Kidney epithelial cell (primary cell): ENCODE data around the gene YBX2. TPM values are rescaled to one million over a fixed set of nuclear protein-coding genes. Genes with fewer than 3 reads are reported as not detected.
"Not testable (repeated sequence)": the region's sequence is repeated elsewhere in the genome, so short reads cannot be mapped to it uniquely, and the experiment has no call there.

Experiments
- DNase-seq: peaks from one replicate; pipeline ENCODE4 v3.0.0-alpha.2; 2010; ENCODE audit warnings: low read depth
- H3K27me3 ChIP-seq: 2 replicates; pipeline ENCODE4 v1.6.0; 2011; ENCODE audit warnings: low read length; ENCODE audit not compliant: control insufficient read depth, insufficient read depth
- H3K36me3 ChIP-seq: 2 replicates; pipeline ENCODE4 v1.5.1; 2011; ENCODE audit warnings: low read length; ENCODE audit not compliant: control insufficient read depth, insufficient read depth
- H3K4me3 ChIP-seq: 2 replicates; pipeline ENCODE4 v1.5.1; 2011; ENCODE audit warnings: low read depth, mild to moderate bottlenecking, control low read depth, low read length
- CTCF ChIP-seq: IDR thresholded peaks from 2 replicates; pipeline ENCODE4 v1.5.1; 2011; ENCODE audit warnings: mild to moderate bottlenecking, moderate library complexity, low read length, control low read depth, inconsistent platforms; ENCODE audit not compliant: insufficient read depth, poor library complexity, severe bottlenecking
- total RNA-seq: library from RNA; depleted of rRNA; stranded (reverse); fragments of >200 nt; gene quantifications from 2 replicates; pipeline ENCODE4 v1.2.3, GENCODE V29; 2015

Gene YBX2
- total RNA-seq, 1 donor from 2014 or later: 0.08 TPM

- H3K4me3 ChIP-seq: no peak overlapping the region
Measured at GRCh38 chr17:7249214-7249613, 45.2 kb downstream of the YBX2 start.

GRCh38 chr17:7248796-7249195 lies 45.6 kb downstream of the YBX2 start:
- TF ChIP-seq CTCF: no peak
- H3K4me3 ChIP-seq: no peak overlapping the region
- DNase-seq: no peak
- no peaks in the 10 kb centered on the region for H3K36me3 ChIP-seq
- no peaks in the 10 kb centered on the region for H3K27me3 ChIP-seq

More at GRCh38 chr17:7249214-7249613, 45.2 kb downstream of the YBX2 start:
- TF ChIP-seq CTCF: no peak
- no peak for DNase-seq
- Histone ChIP-seq H3K36me3 (peaks cover 1% of the 10 kb centered on the region), H3K27me3 (no peaks in the 10 kb centered on the region)

GRCh38 chr17:7246779-7247178 lies 47.7 kb downstream of the YBX2 start:
- no peak for DNase-seq
- no peaks in the 10 kb centered on the region for H3K36me3 ChIP-seq
- TF ChIP-seq CTCF: no peak

GRCh38 chr17:7243838-7244237 lies 50.6 kb downstream of the YBX2 start:
- not testable (repeated sequence) for H3K36me3 ChIP-seq, H3K4me3 ChIP-seq, DNase-seq, H3K27me3 ChIP-seq

More at GRCh38 chr17:7246779-7247178, 47.7 kb downstream of the YBX2 start:
- Histone ChIP-seq H3K27me3 (no peaks in the 10 kb centered on the region), H3K4me3 (no peak overlapping the region)

GRCh38 chr17:7243453-7243729 lies 51.0 kb downstream of the YBX2 start:
- Histone ChIP-seq H3K36me3 (no peaks in the 10 kb centered on the region), H3K4me3 (peak overlapping the region; percentile 89), H3K27me3 (no peaks in the 10 kb centered on the region)
- DNase-seq: no peak
- TF ChIP-seq CTCF: no peak

- no peak for TF ChIP-seq CTCF
- no peak for DNase-seq
- H3K4me3 ChIP-seq: peak overlapping the region; percentile 89
- no peaks in the 10 kb centered on the region for H3K27me3 ChIP-seq
- H3K36me3 ChIP-seq: no peaks in the 10 kb centered on the region
Measured at GRCh38 chr17:7242717-7243452, 51.6 kb downstream of the YBX2 start.
